Prostate gland (tissue), 2 donors: ENCODE results near the gene POU2AF1. TPM values are rescaled to one million over a fixed set of nuclear protein-coding genes. Genes with fewer than 3 reads are reported as not detected.

Experiments used
- DNase-seq: peaks from one replicate; pipeline ENCODE4 v3.0.0-alpha.2; 2019; ENCODE audit warnings: low spot score
- H3K27ac ChIP-seq, 2 donors: fragments of 200-600 bp; sonication (generic); 2 replicates each; pipeline ENCODE4 v1.5.1; 2017 to 2019
- H3K27me3 ChIP-seq: fragments of 200-600 bp; sonication (generic); replicated peaks from 2 replicates; pipeline ENCODE4 v1.5.1; 2019; ENCODE audit not compliant: insufficient read depth
- H3K36me3 ChIP-seq, 2 donors: fragments of 200-600 bp; sonication (generic); 1 replicate in 1 of 2; 2 replicates in 1 of 2; pipeline versions ENCODE4 v1.5.1 to v1.8.1; 2017 to 2019
- H3K4me1 ChIP-seq: fragments of 200-600 bp; sonication (generic); replicated peaks from 2 replicates; pipeline ENCODE4 v1.5.1; 2019
- H3K4me3 ChIP-seq, 2 donors: fragments of 200-600 bp; sonication (generic); 2 replicates each; pipeline ENCODE4 v1.5.1; 2017 to 2019
- H3K9me3 ChIP-seq: fragments of 200-600 bp; sonication (generic); 2 replicates; pipeline ENCODE4 v1.5.1; 2017
- POLR2A ChIP-seq: fragments of 450-650 bp; IDR thresholded peaks from one replicate; pipeline ENCODE4 v1.6.1; 2016; ENCODE audit warnings: antibody characterized with exemption, mild to moderate bottlenecking
- POLR2AphosphoS5 ChIP-seq: sonication (generic); formaldehyde crosslinking; IDR thresholded peaks from one replicate; pipeline ENCODE4 v1.6.1; 2017; ENCODE audit warnings: antibody characterized with exemption
- WGBS: methylation state at CpG from one replicate; pipeline ENCODE4 v1.1.5; 2018; 5-methylcytosine and 5-hydroxymethylcytosine counted together
- intact Hi-C: fragments of 100-400 bp; cut with DNase I; formaldehyde crosslinking; loops from one replicate; pipeline ENCODE4 v1.14.2; 2022
- total RNA-seq, 2 donors: library from RNA; depleted of rRNA; stranded (reverse); fragments of >200 nt; gene quantifications; one replicate each; pipeline ENCODE4 v1.1.0, GENCODE V29; 2016
- TF ChIP-seq, protein P1 (sequence below), 4 experiments: fragments of 200-600 bp in 2 of 4; fragments of 450-650 bp in 2 of 4; sonication (generic) in 2 of 4; IDR thresholded peaks; 1 replicate in 3 of 4; 2 replicates in 1 of 4; pipeline ENCODE4 v1.5.1; 2016 to 2019; ENCODE audit warnings: antibody characterized with exemption in 4 of 4, mild to moderate bottlenecking in 2 of 4, moderate library complexity in 2 of 4

The POU2AF1 gene
- total RNA-seq, 2 donors from 2014 or later: 0.74 to 1.5 TPM

DNA sequence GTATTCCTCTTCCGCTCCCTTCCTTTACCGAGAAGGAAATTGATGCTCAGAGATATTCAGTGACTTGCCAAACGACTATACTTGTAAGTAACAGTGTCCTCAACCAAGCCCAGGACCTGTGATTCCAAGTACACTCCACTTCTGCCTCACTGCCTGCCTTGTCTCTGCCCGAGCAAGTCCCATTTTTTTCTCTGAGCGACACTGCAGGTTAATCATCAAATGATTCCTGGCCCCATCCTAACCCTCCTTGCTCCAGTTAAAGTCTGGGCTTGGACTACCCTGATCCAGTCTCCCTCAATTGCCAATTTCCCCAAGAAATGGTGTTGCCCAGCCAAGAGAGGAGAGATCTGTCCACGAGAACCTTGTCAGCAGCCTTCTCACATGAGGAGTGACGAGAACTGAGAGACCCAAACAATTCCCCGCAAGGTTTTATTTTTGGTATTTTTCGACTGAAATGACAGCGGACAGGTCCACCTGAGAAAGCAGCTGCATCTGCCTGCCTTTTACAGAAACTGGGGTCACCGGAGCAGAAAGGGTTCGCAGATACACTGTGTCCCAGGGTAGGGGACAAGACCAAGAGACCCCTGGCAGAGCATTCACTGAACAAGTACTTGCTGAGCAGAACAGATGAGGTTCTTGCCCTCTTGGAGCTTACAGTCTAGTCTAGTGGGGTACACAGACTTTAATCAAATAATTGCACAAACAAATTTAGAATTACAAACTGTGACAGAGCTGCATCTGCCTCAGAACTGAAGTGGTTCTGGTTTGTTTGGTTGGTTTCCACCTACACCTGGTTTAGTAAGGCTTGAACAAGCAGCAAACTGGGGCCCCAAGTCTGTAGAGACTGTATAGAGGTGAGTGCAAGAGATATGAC is 11.4 kb downstream of the POU2AF1 start:
- Histone ChIP-seq H3K27ac (no peak overlapping the region), H3K36me3 (no peaks in the 10 kb centered on the region), H3K9me3 (no peaks in the 10 kb centered on the region), H3K4me3 (no peak overlapping the region), H3K4me1 (no peaks in the 10 kb centered on the region), H3K27me3 (no peaks in the 10 kb centered on the region)
- intact Hi-C loops: no loop called here
- 71% methylated on average over 12 of the region's 12 CpGs for WGBS
- DNase-seq: peak; percentile 60
- no peak for TF ChIP-seq POLR2AphosphoS5
- TF ChIP-seq POLR2A: no peak
- TF ChIP-seq, protein P1, sequence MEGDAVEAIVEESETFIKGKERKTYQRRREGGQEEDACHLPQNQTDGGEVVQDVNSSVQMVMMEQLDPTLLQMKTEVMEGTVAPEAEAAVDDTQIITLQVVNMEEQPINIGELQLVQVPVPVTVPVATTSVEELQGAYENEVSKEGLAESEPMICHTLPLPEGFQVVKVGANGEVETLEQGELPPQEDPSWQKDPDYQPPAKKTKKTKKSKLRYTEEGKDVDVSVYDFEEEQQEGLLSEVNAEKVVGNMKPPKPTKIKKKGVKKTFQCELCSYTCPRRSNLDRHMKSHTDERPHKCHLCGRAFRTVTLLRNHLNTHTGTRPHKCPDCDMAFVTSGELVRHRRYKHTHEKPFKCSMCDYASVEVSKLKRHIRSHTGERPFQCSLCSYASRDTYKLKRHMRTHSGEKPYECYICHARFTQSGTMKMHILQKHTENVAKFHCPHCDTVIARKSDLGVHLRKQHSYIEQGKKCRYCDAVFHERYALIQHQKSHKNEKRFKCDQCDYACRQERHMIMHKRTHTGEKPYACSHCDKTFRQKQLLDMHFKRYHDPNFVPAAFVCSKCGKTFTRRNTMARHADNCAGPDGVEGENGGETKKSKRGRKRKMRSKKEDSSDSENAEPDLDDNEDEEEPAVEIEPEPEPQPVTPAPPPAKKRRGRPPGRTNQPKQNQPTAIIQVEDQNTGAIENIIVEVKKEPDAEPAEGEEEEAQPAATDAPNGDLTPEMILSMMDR (IDR thresholded peaks at IDR 0.05): no peak

DNA sequence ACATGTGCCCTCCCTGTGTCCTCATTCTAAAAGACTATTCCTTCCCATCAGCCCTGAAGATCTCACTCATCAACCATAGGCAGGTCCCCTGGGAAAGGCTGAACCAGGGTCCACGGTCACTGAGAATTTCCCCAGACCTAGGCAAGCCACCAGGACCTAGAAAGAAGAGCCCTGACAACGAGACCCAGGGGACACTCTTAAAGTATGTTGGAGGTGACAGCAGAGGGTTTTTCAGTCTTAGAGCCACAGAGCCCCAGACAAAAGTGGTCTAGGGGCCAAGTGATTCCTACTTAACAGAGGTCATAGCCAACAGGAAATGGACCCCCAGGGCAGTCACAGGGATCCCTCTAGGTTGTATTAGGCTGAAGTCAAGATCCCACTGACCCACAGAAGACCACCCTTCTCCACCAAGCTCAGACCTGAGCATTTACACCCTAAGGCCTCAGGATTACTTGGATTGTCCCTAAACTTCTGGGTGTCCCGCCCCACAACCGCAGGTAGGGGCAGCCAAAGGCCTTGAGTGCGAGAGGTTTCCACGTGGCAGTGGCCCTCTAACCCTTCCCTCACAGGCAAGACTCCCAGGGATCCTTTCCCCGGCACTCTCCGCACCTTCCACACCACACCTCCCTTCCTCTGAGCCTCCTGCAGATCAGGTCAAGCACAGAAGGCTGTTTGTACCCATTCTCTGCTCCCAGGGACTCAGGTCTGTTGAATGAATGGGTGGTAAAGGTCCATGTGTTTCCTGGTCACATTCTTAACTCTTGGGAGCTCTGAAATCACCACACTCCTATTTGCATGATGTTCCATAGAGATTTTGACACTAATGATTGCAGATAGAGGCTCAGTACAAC is 12.3 kb downstream of the POU2AF1 start:
- H3K4me3 ChIP-seq: no peak overlapping the region
- no peaks in the 10 kb centered on the region for H3K36me3 ChIP-seq
- intact Hi-C loops: no loop called here
- no peaks in the 10 kb centered on the region for H3K9me3 ChIP-seq
- no peaks in the 10 kb centered on the region for H3K4me1 ChIP-seq
- TF ChIP-seq, protein P1 (IDR thresholded peaks at IDR 0.05): no peak
- TF ChIP-seq POLR2AphosphoS5: no peak
- TF ChIP-seq POLR2A: no peak
- no peak for DNase-seq
- 95% methylated on average over 8 of the region's 8 CpGs for WGBS
- H3K27ac ChIP-seq: no peak overlapping the region
- H3K27me3 ChIP-seq: no peaks in the 10 kb centered on the region

DNA sequence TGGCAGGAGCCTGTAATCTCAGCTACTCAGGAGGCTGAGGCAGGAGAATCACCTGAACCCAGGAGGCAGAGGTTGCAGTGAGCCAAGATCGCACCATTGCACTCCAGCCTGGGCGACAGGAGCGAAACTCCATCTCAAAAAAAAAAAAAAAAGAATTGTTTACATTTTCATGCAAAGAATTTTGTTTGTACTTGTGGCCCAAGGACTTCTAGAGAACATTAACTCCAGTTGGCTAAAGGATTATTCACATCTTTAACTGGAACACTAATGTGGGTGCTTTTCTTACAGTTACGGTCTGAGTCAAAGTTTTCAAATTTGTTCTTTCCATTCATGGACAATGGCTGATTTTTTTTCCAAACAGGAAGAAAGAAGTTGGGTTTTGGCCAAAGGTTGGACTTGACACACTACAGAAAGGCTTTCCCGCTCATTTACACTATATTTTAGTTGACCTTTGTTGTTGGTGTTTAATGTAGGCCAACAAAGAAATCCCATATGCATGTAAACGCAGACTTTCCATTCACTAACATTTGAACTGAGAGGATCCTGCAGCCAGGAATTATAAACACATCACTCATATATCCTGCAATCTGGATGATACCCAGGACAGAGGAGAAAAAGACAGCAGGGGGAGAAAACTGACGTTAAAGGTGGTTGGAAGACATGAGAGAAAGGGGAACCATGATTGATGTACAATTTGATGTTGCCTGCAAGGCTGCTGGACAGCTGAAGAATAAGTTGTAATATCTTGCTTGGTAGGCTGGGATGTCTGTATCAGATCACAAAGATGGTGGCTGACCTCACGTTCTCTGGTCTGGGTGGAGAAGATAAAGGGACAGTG is 13.1 kb downstream of the POU2AF1 start:
- Histone ChIP-seq H3K4me3 (no peak overlapping the region), H3K27ac (no peak overlapping the region), H3K27me3 (no peaks in the 10 kb centered on the region), H3K4me1 (no peaks in the 10 kb centered on the region), H3K9me3 (no peaks in the 10 kb centered on the region), H3K36me3 (no peaks in the 10 kb centered on the region)
- TF ChIP-seq POLR2AphosphoS5 (no peak), POLR2A (no peak)
- TF ChIP-seq, protein P1 (IDR thresholded peaks at IDR 0.05): no peak
- intact Hi-C loops: no loop called here
- no peak for DNase-seq
- 79% methylated on average over 8 of the region's 8 CpGs for WGBS

DNA sequence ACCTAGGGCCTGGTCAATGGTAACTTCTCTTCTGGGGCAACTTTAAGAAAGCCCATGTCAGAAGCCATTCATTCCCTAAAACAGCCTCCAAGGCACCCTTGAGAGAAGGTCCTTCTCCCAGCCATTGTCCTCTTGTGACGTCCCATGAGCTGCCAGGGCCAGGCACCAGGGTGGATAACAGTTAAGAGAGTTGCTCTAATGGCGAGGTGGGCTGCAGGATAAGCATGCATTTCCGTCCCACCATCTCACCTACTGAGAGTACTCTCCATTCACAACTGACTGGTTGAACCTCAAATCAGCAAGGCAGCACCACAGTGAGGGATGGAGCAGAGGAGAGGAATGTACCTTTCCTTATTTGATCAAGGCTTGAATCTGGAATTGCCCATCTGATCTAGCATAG is 14.6 kb downstream of the POU2AF1 start:
- intact Hi-C loops: no loop called here
- TF ChIP-seq POLR2AphosphoS5: no peak
- no peak overlapping the region for H3K4me3 ChIP-seq
- H3K9me3 ChIP-seq: no peaks in the 10 kb centered on the region
- no peaks in the 10 kb centered on the region for H3K27me3 ChIP-seq
- no peak overlapping the region for H3K27ac ChIP-seq
- no peak for DNase-seq
- no peaks in the 10 kb centered on the region for H3K4me1 ChIP-seq
- WGBS: 93% methylated on average over 3 of the region's 3 CpGs
- no peaks in the 10 kb centered on the region for H3K36me3 ChIP-seq

DNA sequence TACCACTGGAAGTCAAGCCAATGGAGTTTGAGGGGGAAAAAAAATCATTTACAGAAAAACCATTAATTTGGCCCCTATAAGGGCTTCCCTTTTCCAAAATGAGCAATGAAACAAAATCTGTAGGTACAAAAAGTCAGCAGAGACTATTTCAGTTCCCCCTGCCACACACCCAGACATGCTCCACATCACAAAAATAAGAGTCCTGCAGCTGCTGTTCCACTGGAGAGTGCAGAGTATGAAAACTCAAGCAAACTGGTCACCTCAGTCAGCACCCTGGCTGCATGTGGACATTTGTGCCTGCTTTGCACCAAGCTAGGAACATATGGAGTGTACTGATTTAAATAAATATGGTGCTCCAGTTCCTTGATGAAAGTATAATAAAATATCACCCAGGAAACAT is 15.1 kb downstream of the POU2AF1 start:
- Histone ChIP-seq H3K36me3 (no peaks in the 10 kb centered on the region), H3K4me1 (no peaks in the 10 kb centered on the region), H3K4me3 (no peak overlapping the region), H3K27me3 (no peaks in the 10 kb centered on the region), H3K27ac (no peak overlapping the region), H3K9me3 (no peaks in the 10 kb centered on the region)
- no peak for DNase-seq
- intact Hi-C loops: no loop called here
- TF ChIP-seq, protein P1 (IDR thresholded peaks at IDR 0.05): no peak
- TF ChIP-seq POLR2A (no peak), POLR2AphosphoS5 (no peak)
